Mucosa of gallbladder (tissue), 1 donor: ENCODE data around the gene NPAS2. TPM values are rescaled to one million over a fixed set of nuclear protein-coding genes. Genes with fewer than 3 reads are reported as not detected.
A peak's percentile ranks its signal among the peaks of the same experiment; 100 is the strongest.

Experiments used
- DNase-seq: peaks from one replicate; pipeline ENCODE4 v3.0.0-alpha.2; 2020; ENCODE audit warnings: low spot score
- total RNA-seq: library from RNA; stranded (reverse); gene quantifications from one replicate; pipeline ENCODE4 v1.2.1, GENCODE V29; 2021
- donor health status: DM: no; HTN: no; CAD: no.

The NPAS2 gene
- total RNA-seq, 1 donor from 2014 or later: 47.4 TPM

GRCh38 chr2:100905132-100905805, 85.3 kb downstream of the NPAS2 start:
- no peak for DNase-seq

GRCh38 chr2:100906131-100906530, 86.2 kb downstream of the NPAS2 start:
- no peak for DNase-seq

DNA sequence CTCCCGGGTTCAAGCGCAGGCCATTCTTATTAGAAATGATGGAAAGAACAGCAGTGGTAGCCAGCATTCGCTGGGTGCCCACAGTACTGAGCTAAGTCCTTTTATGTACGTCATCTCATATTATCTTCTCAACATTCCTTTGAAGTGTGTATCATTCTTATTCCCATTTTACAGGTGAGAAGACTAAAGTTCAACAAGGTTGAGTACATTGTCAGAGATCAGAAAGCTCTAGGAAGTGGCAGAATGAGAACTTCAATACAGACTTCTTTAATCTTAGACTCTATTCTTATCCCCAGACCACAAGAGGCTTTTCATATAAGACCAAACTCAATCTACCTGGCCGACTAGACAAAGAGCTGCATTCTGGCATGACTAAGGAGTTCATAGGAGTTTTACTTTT, 86.7 kb downstream of the NPAS2 start:
- DNase-seq: no peak

- DNase-seq: no peak
Measured at GRCh38 chr2:100907832-100908231, 87.9 kb downstream of the NPAS2 start.

DNA sequence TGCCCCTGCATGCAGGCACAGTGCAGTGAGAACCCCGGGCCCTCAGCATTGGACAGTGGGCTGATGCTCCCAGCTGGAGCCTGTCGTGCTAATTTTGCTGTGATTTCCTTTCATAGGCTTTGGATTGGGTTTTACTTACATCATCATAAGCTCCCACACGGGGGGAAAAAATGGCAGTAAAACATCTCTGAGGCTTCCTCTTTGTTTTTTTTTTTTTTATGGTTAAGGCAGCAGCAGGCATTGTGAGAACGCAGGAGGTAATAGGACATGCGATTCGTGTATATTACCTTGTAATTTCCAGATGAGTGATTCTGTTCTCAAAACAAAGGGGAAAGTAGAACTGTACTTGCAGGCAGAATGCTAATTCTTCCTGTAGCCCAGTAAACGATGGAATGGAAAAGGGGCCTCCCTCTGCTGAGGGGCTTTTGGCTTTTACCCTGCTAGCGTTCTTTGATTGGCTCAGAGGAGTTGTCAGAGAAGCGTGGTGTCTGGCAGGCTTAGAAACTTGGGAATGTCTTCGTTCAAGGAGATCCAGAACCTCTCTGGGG, 89.7 kb downstream of the NPAS2 start:
- no peak for DNase-seq

DNA sequence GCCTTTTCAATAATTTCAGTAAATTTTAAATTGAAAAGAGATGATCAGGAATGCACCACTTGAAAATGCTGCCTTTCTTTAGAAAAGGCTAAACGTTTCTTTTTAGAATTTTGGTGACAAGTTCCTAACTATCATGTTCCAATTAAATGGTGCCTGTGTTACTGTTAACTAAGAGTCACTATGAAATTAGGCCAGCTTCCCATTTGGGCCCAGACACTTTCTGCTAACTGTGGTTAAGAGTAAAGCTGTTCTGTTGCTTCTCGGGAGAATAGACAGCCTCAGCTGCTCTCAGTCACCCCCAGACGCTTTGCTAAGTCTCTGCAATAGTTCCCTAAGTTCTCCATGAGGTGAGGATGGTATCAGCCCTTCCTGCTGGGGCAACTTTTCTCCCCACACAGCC, 90.2 kb downstream of the NPAS2 start:
- DNase-seq: no peak

DNA sequence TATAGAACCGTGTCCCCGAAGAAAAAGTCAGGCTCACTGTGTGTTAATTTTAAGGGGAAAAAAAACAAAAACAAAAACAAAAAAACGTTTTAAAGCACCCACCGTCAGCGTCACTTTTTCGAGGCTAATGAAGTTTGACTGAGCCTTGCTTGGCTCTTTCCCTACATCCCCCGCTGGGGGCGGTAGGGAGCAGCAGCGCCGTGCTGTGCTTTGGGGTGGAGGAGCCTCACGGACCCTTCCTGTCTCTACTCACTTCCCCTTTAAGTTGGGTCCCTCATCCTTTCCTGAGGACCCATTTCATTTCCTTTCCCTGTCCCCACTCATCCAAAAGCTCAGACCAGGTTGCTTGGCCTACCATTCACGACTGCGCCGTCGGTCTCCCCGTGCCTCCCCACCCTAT, 99.4 kb downstream of the NPAS2 start:
- DNase-seq: no peak

- DNase-seq: no peak
Measured at GRCh38 chr2:100921685-100922161, 101.8 kb downstream of the NPAS2 start.

- DNase-seq: no peak
Measured at GRCh38 chr2:100923461-100924060, 103.6 kb downstream of the NPAS2 start.

GRCh38 chr2:100924122-100924519, 104.2 kb downstream of the NPAS2 start:
- DNase-seq: no peak

- DNase-seq: peak; percentile 30
Measured at GRCh38 chr2:100924520-100925451, 104.8 kb downstream of the NPAS2 start.

GRCh38 chr2:100928235-100928634, 108.3 kb downstream of the NPAS2 start:
- DNase-seq: no peak

- no peak for DNase-seq
Measured at GRCh38 chr2:100929147-100929546, 109.2 kb downstream of the NPAS2 start.

DNA sequence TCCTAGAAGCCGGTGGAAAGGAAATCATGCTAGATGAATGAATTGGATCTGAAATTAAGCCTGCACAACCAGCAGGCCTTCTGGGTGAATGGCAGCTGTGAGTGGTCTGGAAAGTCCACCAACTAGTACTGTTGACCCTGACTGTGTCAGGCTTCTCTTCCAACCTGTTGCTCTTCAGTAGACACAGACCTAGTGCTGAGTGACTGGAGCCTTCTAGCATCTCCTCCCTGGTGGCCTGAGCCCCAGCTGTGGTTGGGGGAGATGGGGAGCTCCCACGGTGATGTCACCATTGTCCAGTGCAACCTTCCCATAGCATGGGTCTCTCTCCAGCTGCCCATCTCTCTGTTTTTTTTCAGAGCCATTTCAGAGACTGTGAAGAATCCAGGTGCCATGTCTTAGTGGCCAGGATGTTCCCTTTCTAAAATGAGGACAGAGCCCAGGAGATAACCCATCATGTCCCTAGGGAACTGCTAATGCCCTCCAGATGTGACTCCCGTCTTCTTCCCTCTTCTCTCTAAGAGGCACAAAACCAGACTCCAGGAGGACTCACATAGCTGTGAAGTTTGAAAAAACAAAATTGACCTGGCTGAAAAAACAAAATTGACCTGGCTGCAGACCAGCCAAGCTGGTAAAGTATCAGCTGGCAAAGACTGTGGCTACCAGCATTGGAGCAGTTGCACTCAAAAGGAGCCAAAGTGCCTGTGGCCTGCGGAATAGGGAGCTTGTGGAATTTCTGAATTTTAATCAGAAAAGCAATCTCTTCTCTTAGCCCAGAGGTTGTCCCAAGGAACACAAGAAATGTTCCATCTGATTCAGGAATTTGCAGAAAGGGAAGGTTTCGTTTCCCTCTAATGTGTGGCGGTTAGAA, 114.8 kb downstream of the NPAS2 start:
- DNase-seq: no peak

- DNase-seq: no peak
Measured at GRCh38 chr2:100935372-100935752, 115.4 kb downstream of the NPAS2 start.

DNA sequence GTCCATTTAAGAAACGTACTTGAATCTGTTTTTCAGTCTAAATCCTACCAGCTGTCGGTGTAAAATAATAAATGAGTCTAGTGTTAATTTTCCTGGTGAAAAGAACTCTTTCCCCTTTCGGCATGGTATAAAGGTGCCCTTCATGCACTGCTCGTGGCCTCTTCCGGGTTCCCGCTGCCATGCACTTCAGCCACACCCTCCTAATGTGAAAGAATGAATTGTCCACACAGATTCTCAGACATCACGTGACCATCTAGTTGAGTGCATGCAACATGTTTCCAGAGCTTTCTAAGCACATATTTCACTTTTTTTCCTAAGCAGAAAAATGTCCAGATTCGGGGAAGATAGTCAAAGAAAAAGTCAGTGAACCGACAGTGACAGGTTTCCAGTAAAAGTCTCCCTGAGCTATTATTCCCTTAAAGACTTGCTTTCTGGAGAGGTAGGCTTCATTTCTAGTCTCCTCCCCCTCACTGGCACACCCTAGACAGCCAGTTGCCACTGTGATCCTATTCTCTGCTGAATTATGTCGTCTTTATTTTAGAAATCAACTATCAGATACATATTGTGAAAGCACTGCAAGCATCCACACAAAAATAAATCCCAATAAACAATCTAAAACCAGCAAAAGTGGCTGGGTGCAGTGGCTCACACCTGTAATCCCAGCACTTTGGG, 116.3 kb downstream of the NPAS2 start:
- no peak for DNase-seq

- DNase-seq: no peak
Measured at GRCh38 chr2:100936972-100937542, 117.1 kb downstream of the NPAS2 start.

DNA sequence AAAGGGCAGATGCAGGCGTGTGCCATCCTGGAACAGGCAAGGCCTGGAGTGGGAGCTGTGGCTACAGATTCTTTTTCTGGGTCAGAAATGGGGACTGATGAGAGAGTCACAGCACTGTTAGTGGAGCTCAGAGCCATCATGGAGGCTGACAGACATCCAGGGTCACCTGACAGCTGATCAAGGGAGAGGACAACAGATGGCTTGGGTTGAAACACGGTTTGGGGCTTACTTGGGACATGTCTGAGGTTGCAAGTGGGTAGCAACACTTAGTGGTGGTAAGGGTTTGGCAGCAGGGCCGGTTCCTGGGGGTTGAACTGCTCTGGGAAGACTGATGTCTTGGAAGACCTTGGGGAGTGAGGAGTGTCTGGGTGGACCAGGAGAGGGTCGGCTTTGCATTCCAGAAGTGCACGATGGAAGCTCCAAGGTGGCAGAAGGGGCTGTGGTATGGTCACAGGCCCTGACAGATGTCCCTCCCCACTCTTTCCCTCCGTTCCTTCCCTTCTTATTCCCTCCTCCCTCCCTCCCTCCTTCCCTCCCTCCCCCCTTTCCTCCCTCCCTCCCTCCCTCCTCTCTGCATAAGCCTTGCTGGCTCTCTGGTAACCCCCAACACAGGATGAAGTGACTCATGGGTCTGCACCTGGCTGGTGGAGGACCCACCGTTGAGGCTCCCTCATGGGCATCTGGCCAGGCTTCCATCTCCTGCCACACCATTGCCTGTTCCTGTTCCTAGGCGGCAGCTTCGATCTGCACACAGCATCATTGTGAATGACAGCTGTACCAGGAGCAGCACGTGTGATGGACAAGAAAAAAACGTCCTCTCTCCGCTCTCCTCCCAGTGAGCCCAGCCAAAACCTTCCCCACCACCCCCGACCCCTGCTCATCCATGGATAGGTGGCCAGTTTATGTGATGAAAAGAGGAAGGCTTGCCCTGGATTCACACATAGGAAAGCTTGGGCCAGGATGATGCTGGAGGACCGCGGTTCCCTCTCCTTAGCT, 118.4 kb downstream of the NPAS2 start:
- DNase-seq: no peak

DNA sequence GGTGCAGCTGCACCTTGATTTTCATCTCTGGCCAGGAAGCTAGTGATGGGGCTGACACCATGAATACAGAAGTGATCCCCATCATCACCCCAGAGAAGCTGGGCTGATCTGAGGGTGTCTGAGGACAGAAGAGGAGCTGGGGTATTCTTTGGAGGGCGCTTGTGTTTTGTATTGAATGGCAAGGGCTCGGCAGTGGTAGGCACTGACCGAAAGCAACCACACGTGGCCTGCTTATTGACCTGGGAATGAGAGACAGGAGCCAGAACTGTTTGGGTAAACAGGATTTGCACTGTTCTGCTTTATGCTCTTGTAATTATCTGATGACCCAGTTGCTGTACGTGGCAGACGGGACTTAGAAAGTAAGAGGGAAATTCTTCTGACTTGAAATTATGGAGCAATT, 119.5 kb downstream of the NPAS2 start:
- no peak for DNase-seq
